H9 (cell line): ENCODE data around the gene IQGAP3. TPM values are rescaled to one million over a fixed set of nuclear protein-coding genes. Genes with fewer than 3 reads are reported as not detected.
A peak's percentile ranks its signal among the peaks of the same experiment; 100 is the strongest.

ENCODE experiments used
- DNase-seq: peaks from one replicate; pipeline ENCODE4 v3.0.0-alpha.2; 2017
- H2AFZ ChIP-seq: one replicate; pipeline ENCODE4 v1.6.1; 2013; ENCODE audit warnings: mild to moderate bottlenecking, low read length, control low read depth, moderate library complexity
- H2AK5ac ChIP-seq: 2 replicates; pipeline ENCODE4 v1.6.1; 2013; ENCODE audit warnings: low read length, control low read depth, mixed read lengths; ENCODE audit not compliant: insufficient read length
- H2BK120ac ChIP-seq: one replicate; pipeline ENCODE4 v1.6.1; 2013; ENCODE audit warnings: low read depth, mild to moderate bottlenecking, low read length, control low read depth, inconsistent platforms; ENCODE audit not compliant: poor library complexity, severe bottlenecking
- H2BK12ac ChIP-seq: 2 replicates; pipeline ENCODE4 v1.6.1; 2013; ENCODE audit warnings: low read length, control low read depth, mixed read lengths, low read depth; ENCODE audit not compliant: insufficient read length
- H2BK15ac ChIP-seq: 2 replicates; pipeline ENCODE4 v1.6.1; 2013; ENCODE audit warnings: low read depth, low read length, control low read depth
- H2BK20ac ChIP-seq: one replicate; pipeline ENCODE4 v1.6.1; 2013; ENCODE audit warnings: low read depth, mild to moderate bottlenecking, low read length, control low read depth, inconsistent platforms; ENCODE audit not compliant: poor library complexity, severe bottlenecking
- H2BK5ac ChIP-seq: 2 replicates; pipeline ENCODE4 v1.6.1; 2013; ENCODE audit warnings: low read length, control low read depth, mixed read lengths; ENCODE audit not compliant: insufficient read length
- H3K14ac ChIP-seq: 2 replicates; pipeline ENCODE4 v1.6.1; 2013; ENCODE audit warnings: low read length, control low read depth; ENCODE audit not compliant: insufficient read depth
- H3K18ac ChIP-seq: 2 replicates; pipeline ENCODE4 v1.6.1; 2013; ENCODE audit warnings: low read depth, mild to moderate bottlenecking, mixed read lengths, low read length, control low read depth; ENCODE audit not compliant: insufficient read length
- H3K23ac ChIP-seq: 2 replicates; pipeline ENCODE4 v1.6.1; 2013; ENCODE audit warnings: low read length, control low read depth, mixed read lengths, low read depth; ENCODE audit not compliant: insufficient read length
- H3K23me2 ChIP-seq: 2 replicates; pipeline ENCODE4 v1.6.1; 2013; ENCODE audit warnings: low read depth, mild to moderate bottlenecking, mixed read lengths, low read length, control low read depth; ENCODE audit not compliant: insufficient read length, poor library complexity, severe bottlenecking
- H3K27ac ChIP-seq: 2 replicates; pipeline ENCODE4 v1.5.1; 2013; ENCODE audit warnings: low read length, control low read depth, mixed read lengths, low read depth; ENCODE audit not compliant: insufficient read length
- H3K27me3 ChIP-seq: 2 replicates; pipeline ENCODE4 v1.6.1; 2013; ENCODE audit warnings: low read length, control low read depth, inconsistent platforms; ENCODE audit not compliant: insufficient read depth
- H3K4ac ChIP-seq: 2 replicates; pipeline ENCODE4 v1.6.1; 2013; ENCODE audit warnings: low read depth, mild to moderate bottlenecking, control low read depth, inconsistent platforms, low read length, moderate library complexity
- H3K4me1 ChIP-seq: 2 replicates; pipeline ENCODE4 v1.6.1; 2013; ENCODE audit warnings: low read length, control low read depth, inconsistent platforms; ENCODE audit not compliant: insufficient read depth
- H3K4me2 ChIP-seq: 2 replicates; pipeline ENCODE4 v1.6.1; 2013; ENCODE audit warnings: low read length, control low read depth, mixed read lengths; ENCODE audit not compliant: insufficient read length, insufficient read depth
- H3K56ac ChIP-seq: 2 replicates; pipeline ENCODE4 v1.6.1; 2013; ENCODE audit warnings: low read depth, mild to moderate bottlenecking, mixed read lengths, low read length, control low read depth; ENCODE audit not compliant: insufficient read length
- H3K79me1 ChIP-seq: 2 replicates; pipeline ENCODE4 v1.6.1; 2013; ENCODE audit warnings: low read depth, mild to moderate bottlenecking, moderate library complexity, low read length, control low read depth, inconsistent platforms; ENCODE audit not compliant: insufficient read depth, poor library complexity, severe bottlenecking
- H3K79me2 ChIP-seq: 2 replicates; pipeline ENCODE4 v1.6.1; 2013; ENCODE audit warnings: low read length, control low read depth, inconsistent platforms; ENCODE audit not compliant: insufficient read depth
- H3K9ac ChIP-seq: 2 replicates; pipeline ENCODE4 v1.6.1; 2013; ENCODE audit warnings: low read length, control low read depth, mixed read lengths; ENCODE audit not compliant: insufficient read length; ENCODE audit errors: extremely low read depth
- H3K9me3 ChIP-seq: one replicate; pipeline ENCODE4 v1.6.1; 2013; ENCODE audit warnings: low read depth, low read length, inconsistent platforms; ENCODE audit not compliant: control insufficient read depth
- H3T11ph ChIP-seq: one replicate; pipeline ENCODE4 v1.6.1; 2013; ENCODE audit warnings: mild to moderate bottlenecking, low read length, control low read depth, inconsistent platforms
- H4K20me1 ChIP-seq: one replicate; pipeline ENCODE4 v1.6.1; 2013; ENCODE audit not compliant: control insufficient read depth, insufficient read length, insufficient read depth
- H4K5ac ChIP-seq: 2 replicates; pipeline ENCODE4 v1.6.1; 2013; ENCODE audit warnings: low read depth, mild to moderate bottlenecking, mixed read lengths, low read length, control low read depth; ENCODE audit not compliant: insufficient read length
- H4K8ac ChIP-seq: replicated peaks from 2 replicates; pipeline ENCODE4 v1.6.1; 2013; ENCODE audit warnings: low read length, control low read depth, mixed read lengths, low read depth; ENCODE audit not compliant: insufficient read length
- H4K91ac ChIP-seq: 2 replicates; pipeline ENCODE4 v1.6.1; 2013; ENCODE audit warnings: low read depth, mild to moderate bottlenecking, moderate library complexity, mixed read lengths, low read length, control low read depth; ENCODE audit not compliant: insufficient read length
- H3K27ac Mint-ChIP-seq, 3 experiments: 2 replicates in 2 of 3; 3 replicates in 1 of 3; pipeline ENCODE4 v1.8.0; 2020 to 2021; ENCODE audit warnings: mixed read lengths in 3 of 3, mild to moderate bottlenecking in 1 of 3, moderate library complexity in 1 of 3
- H3K27me3 Mint-ChIP-seq: 2 replicates; pipeline ENCODE4 v1.8.0; 2021; ENCODE audit warnings: low read depth, mild to moderate bottlenecking, moderate library complexity, mixed read lengths
- H3K36me3 Mint-ChIP-seq, 3 experiments: 2 replicates in 2 of 3; 3 replicates in 1 of 3; pipeline ENCODE4 v1.8.0; 2020 to 2021; ENCODE audit warnings: low read depth in 3 of 3, mixed read lengths in 3 of 3; ENCODE audit not compliant: insufficient read depth in 1 of 3
- H3K4me1 Mint-ChIP-seq, 2 experiments: 2 replicates each; pipeline ENCODE4 v1.8.0; 2020; ENCODE audit warnings: mixed read lengths in 2 of 2
- H3K4me3 Mint-ChIP-seq, 2 experiments: 2 replicates in 1 of 2; 3 replicates in 1 of 2; pipeline ENCODE4 v1.8.0; 2020 to 2021; ENCODE audit warnings: mild to moderate bottlenecking in 2 of 2, mixed read lengths in 2 of 2, moderate library complexity in 1 of 2
- H3K9me3 Mint-ChIP-seq, 2 experiments: 2 replicates in 1 of 2; 3 replicates in 1 of 2; pipeline ENCODE4 v1.8.0; 2020; ENCODE audit warnings: mild to moderate bottlenecking in 2 of 2, mixed read lengths in 2 of 2, moderate library complexity in 1 of 2
- CTCF ChIP-seq: fragments of 200-600 bp; sonication (generic); conservative IDR thresholded peaks from 3 replicates; pipeline ENCODE4 v1.8.0; 2021; ENCODE audit warnings: antibody characterized with exemption, mild to moderate bottlenecking
- WGBS: extraction: QIAGEN DNeasy Blood & Tissue Kit; methylation state at CpG from one replicate; pipeline ENCODE4 v1.1.7; 2013; ENCODE audit warnings: missing lambda C conversion rate, low lambda C conversion rate, mixed read lengths; ENCODE audit not compliant: insufficient read length; ENCODE audit errors: extremely low coverage; 5-methylcytosine and 5-hydroxymethylcytosine counted together
- total RNA-seq: library from RNA; stranded (reverse); gene quantifications from 2 replicates; pipeline ENCODE4 v1.2.1, GENCODE V29; 2021

IQGAP3 gene
- total RNA-seq, 1 experiment from 2014 or later = 24.5 TPM

- H4K5ac ChIP-seq = no peak overlapping the region
- H3K23ac ChIP-seq = no peak overlapping the region
- no peak overlapping the region for H2BK20ac ChIP-seq
- H2BK15ac ChIP-seq = no peak overlapping the region
- H3K56ac ChIP-seq = no peak overlapping the region
- H3K9ac ChIP-seq = no peak overlapping the region
- no peak overlapping the region for H4K91ac ChIP-seq
- peak overlapping the region in 1 of 2 experiments; percentile 12; a peak in 1 of 5 replicates for H3K4me3 Mint-ChIP-seq
- peak overlapping the region in 2 of 3 experiments; percentile 37 to 44; a peak in 5 of 7 replicates for H3K27ac Mint-ChIP-seq
- H3K36me3 Mint-ChIP-seq = peaks cover 32 to 69% (median 56%) of the 10 kb centered on the region in 3 experiments; a peak in 6 of 7 replicates
- H2AFZ ChIP-seq = no peak overlapping the region
- no peaks in the 10 kb centered on the region for H3K9me3 Mint-ChIP-seq
- H3K9me3 ChIP-seq = no peaks in the 10 kb centered on the region
- H3K4me1 Mint-ChIP-seq = peaks cover 16 to 17% of the 10 kb centered on the region in 2 experiments
- no peak overlapping the region for H2BK5ac ChIP-seq
- H4K8ac ChIP-seq = no peak overlapping the region
- no CpG with 5 or more reads among the region's 2 CpGs for WGBS
- H2BK12ac ChIP-seq = no peak overlapping the region
- no peaks in the 10 kb centered on the region for H3K27me3 Mint-ChIP-seq
- no peak overlapping the region for H3K4ac ChIP-seq
- no peaks in the 10 kb centered on the region for H3K4me1 ChIP-seq
- peaks cover 3% of the 10 kb centered on the region for H3K23me2 ChIP-seq
- no peak for TF ChIP-seq CTCF
- no peaks in the 10 kb centered on the region; the same call in 1 of the 2 replicates for H3K79me2 ChIP-seq
- H2AK5ac ChIP-seq = no peak overlapping the region
- no peak overlapping the region for H3K27ac ChIP-seq
- no peak overlapping the region for H2BK120ac ChIP-seq
- H3T11ph ChIP-seq = no peak overlapping the region
- no peak overlapping the region for H3K14ac ChIP-seq
- peaks cover 2% of the 10 kb centered on the region for H4K20me1 ChIP-seq
- no peaks in the 10 kb centered on the region for H3K27me3 ChIP-seq
- no peaks in the 10 kb centered on the region for H3K79me1 ChIP-seq
- DNase-seq = no peak
- H3K4me2 ChIP-seq = no peak overlapping the region
- no peak overlapping the region for H3K18ac ChIP-seq
These were observed 22.7 kb upstream of the IQGAP3 start for GRCh38 chr1:156595016-156595415.
